M059J (cell line): ENCODE results near the gene SMARCD3. TPM values are rescaled to one million over a fixed set of nuclear protein-coding genes. Genes with fewer than 3 reads are reported as not detected.

Experiments
- DNase-seq: peaks from one replicate; pipeline ENCODE4 v3.0.0-alpha.2; 2012; ENCODE audit warnings: low read depth
- total RNA-seq: library from RNA; depleted of rRNA; stranded (reverse); fragments of >200 nt; shearing (Covaris generic); gene quantifications from 2 replicates; pipeline ENCODE4 v1.2.3, GENCODE V29; 2014

SMARCD3 gene
- total RNA-seq, 1 experiment from 2014 or later, result 4.3 TPM

- DNase-seq, result no peak
These were observed 24.4 kb upstream of the SMARCD3 start for GRCh38 chr7:151272877-151273276.

- DNase-seq, result no peak
These were observed 23.9 kb upstream of the SMARCD3 start for GRCh38 chr7:151272405-151272804.

GRCh38 chr7:151271699-151272355 is 23.3 kb upstream of the SMARCD3 start:
- DNase-seq, result no peak

- no peak for DNase-seq
These were observed 21.0 kb upstream of the SMARCD3 start for GRCh38 chr7:151269511-151269910.

GRCh38 chr7:151265351-151265931 is 16.9 kb upstream of the SMARCD3 start:
- no peak for DNase-seq

GRCh38 chr7:151264615-151265014 is 16.1 kb upstream of the SMARCD3 start:
- no peak for DNase-seq

GRCh38 chr7:151261529-151261928 is 13.0 kb upstream of the SMARCD3 start:
- no peak for DNase-seq

GRCh38 chr7:151260883-151261282 is 12.4 kb upstream of the SMARCD3 start:
- DNase-seq, result no peak

GRCh38 chr7:151260471-151260870 is 12.0 kb upstream of the SMARCD3 start:
- DNase-seq, result no peak

GRCh38 chr7:151257990-151258389 is 9.5 kb upstream of the SMARCD3 start:
- DNase-seq, result no peak

- no peak for DNase-seq
These were observed 8.0 kb upstream of the SMARCD3 start for GRCh38 chr7:151256410-151257045.

- no peak for DNase-seq
These were observed 6.9 kb upstream of the SMARCD3 start for GRCh38 chr7:151255390-151255789.

- DNase-seq, result no peak
These were observed 6.4 kb upstream of the SMARCD3 start for GRCh38 chr7:151254851-151255250.

- no peak for DNase-seq
These were observed 5.8 kb upstream of the SMARCD3 start for GRCh38 chr7:151254316-151254715.

- DNase-seq, result no peak
These were observed 4.6 kb upstream of the SMARCD3 start for GRCh38 chr7:151252961-151253711.

GRCh38 chr7:151252561-151252835 is 4.0 kb upstream of the SMARCD3 start:
- no peak for DNase-seq

GRCh38 chr7:151251689-151252560 is 3.4 kb upstream of the SMARCD3 start:
- peak; percentile 50 for DNase-seq

GRCh38 chr7:151251328-151251688 is 2.8 kb upstream of the SMARCD3 start:
- no peak for DNase-seq

GRCh38 chr7:151250181-151251132 is 2.0 kb upstream of the SMARCD3 start:
- no peak for DNase-seq

GRCh38 chr7:151249732-151250072 is 1.2 kb upstream of the SMARCD3 start:
- peak; percentile 42 for DNase-seq
